CD4-positive, alpha-beta T cell (primary cell): ENCODE data around the gene LRPAP1. TPM values are rescaled to one million over a fixed set of nuclear protein-coding genes. Genes with fewer than 3 reads are reported as not detected.

Experiments used
- ATAC-seq: fragments of 200-7000 bp; cut with Tn5 transposase; one replicate; pipeline ENCODE4 v1.10.0; 2022; ENCODE audit warnings: mild to moderate bottlenecking; ENCODE audit not compliant: poor library complexity
- CTCF ChIA-PET: fragments of 350-600 bp; sonication (Branson Sonifier 250); formaldehyde crosslinking; loops from one replicate; lab custom pipeline; 2021; ENCODE audit warnings: antibody characterized with exemption, inconsistent platforms; lab: Charles Lee
- POLR2A ChIA-PET: fragments of 350-600 bp; sonication (Branson Sonifier 250); formaldehyde crosslinking; loops from one replicate; lab custom pipeline; 2021; ENCODE audit warnings: antibody characterized with exemption, inconsistent platforms; lab: Charles Lee
- DNase-seq, 14 experiments: peaks; one replicate each; pipeline ENCODE4 v3.0.0-alpha.2; 2013 to 2020; ENCODE audit warnings: mixed read lengths in 2 of 14
- H3K27ac ChIP-seq, 2 donors: one replicate each; pipeline versions ENCODE4 v1.5.1 to v1.7.0; 2013; ENCODE audit warnings: low read length in 2 of 2, low read depth in 1 of 2, mild to moderate bottlenecking in 1 of 2
- H3K27me3 ChIP-seq, 2 experiments: 1 replicate in 1 of 2; 2 replicates in 1 of 2; pipeline versions ENCODE4 v1.6.1 to v1.7.0; 2013; ENCODE audit warnings: low read length in 2 of 2, control low read depth in 1 of 2, mild to moderate bottlenecking in 1 of 2, moderate library complexity in 1 of 2; ENCODE audit not compliant: insufficient read depth in 2 of 2, control insufficient read depth in 1 of 2
- H3K36me3 ChIP-seq: one replicate; pipeline ENCODE4 v1.6.1; 2013; ENCODE audit warnings: low read length, control low read depth; ENCODE audit not compliant: insufficient read depth
- H3K4me1 ChIP-seq: one replicate; pipeline ENCODE4 v1.6.1; 2013; ENCODE audit warnings: low read length, control low read depth; ENCODE audit not compliant: insufficient read depth
- H3K4me3 ChIP-seq: one replicate; pipeline ENCODE4 v1.5.1; 2013; ENCODE audit warnings: mild to moderate bottlenecking, low read length, moderate library complexity
- H3K9me3 ChIP-seq, 2 experiments: 1 replicate in 1 of 2; 2 replicates in 1 of 2; pipeline versions ENCODE4 v1.6.1 to v1.7.0; 2013; ENCODE audit warnings: low read length in 2 of 2, mild to moderate bottlenecking in 2 of 2, control low read depth in 1 of 2, moderate library complexity in 1 of 2; ENCODE audit not compliant: control insufficient read depth in 1 of 2, insufficient read depth in 1 of 2
- H3K27ac Mint-ChIP-seq: one replicate; pipeline ENCODE4 v1.8.0; 2020; ENCODE audit warnings: mixed read lengths
- H3K27me3 Mint-ChIP-seq: one replicate; pipeline ENCODE4 v1.8.0; 2021; ENCODE audit warnings: mixed read lengths
- H3K36me3 Mint-ChIP-seq: one replicate; pipeline ENCODE4 v1.8.0; 2021; ENCODE audit warnings: low read depth, mixed read lengths
- H3K4me1 Mint-ChIP-seq: one replicate; pipeline ENCODE4 v1.8.0; 2021; ENCODE audit warnings: low read depth, mixed read lengths
- H3K4me3 Mint-ChIP-seq: one replicate; pipeline ENCODE4 v1.8.0; 2020; ENCODE audit warnings: mild to moderate bottlenecking, mixed read lengths
- H3K9me3 Mint-ChIP-seq: one replicate; pipeline ENCODE4 v1.8.0; 2020; ENCODE audit warnings: mixed read lengths
- intact Hi-C, 2 experiments: fragments of 100-400 bp; cut with DNase I in 1 of 2; cut with micrococcal nuclease in 1 of 2; formaldehyde crosslinking; loops; one replicate each; pipeline versions ENCODE4 v1.15.1 to v1.9.0; 2023 to 2025; cut with DNase I, micrococcal nuclease
- total RNA-seq, 174 experiments: library from RNA in 2 of 174; stranded (reverse) in 2 of 174; gene quantifications; one replicate each; pipeline ENCODE4 v1.2.3 and lab custom pipeline; 2021 to 2026
- TF ChIP-seq, protein P1 (sequence below): fragments of 200-600 bp; IDR thresholded peaks from one replicate; pipeline ENCODE4 v1.8.0; 2022; ENCODE audit warnings: antibody characterized with exemption, mild to moderate bottlenecking

Gene LRPAP1
- total RNA-seq, 2 experiments from 2014 or later = 84.2 to 88.0 TPM

DNA sequence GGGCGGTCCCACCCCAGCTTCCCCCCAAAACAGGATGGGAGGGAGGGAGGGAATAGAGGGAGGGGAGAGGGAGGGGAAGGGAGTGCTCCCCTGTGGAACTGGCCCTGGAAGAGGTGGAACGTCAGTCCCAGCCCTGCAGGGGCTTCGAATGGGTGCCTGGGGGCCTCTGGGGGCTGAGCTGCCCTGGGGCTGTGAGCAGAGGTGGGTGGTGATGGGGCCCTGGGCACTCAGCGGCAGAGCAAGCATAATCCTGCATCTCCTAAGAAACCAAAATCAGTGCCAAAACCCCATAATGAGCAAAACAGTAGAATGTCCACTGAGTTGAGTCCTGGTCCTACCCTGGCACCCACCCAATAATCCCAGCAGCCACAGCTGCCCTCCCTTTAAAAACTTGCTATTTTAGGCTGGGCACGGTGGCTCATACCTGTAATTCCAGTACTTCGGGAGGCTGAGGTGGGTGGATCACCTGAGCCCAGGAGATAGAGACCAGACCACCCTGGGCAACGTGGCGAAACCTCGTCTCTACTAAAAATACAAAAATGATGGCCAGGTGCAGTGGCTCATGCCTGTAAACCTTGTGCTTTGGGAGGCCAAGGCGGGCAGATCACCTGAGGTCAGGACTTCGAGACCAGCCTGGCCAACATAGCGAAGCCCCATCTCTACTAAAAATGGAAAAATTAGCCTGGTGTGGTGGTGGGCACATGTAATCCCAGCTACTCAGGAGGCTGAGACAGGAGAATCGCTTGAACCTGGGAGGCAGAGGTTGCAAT is 58.0 kb downstream of the LRPAP1 start:
- Mint-ChIP-seq H3K27me3 (no peaks in the 10 kb centered on the region), H3K4me3 (no peak overlapping the region), H3K9me3 (no peaks in the 10 kb centered on the region), H3K27ac (no peak overlapping the region), H3K4me1 (no peaks in the 10 kb centered on the region), H3K36me3 (no peaks in the 10 kb centered on the region)
- Histone ChIP-seq H3K27ac (no peak overlapping the region), H3K9me3 (peaks cover 0 to 9% of the 10 kb centered on the region in 2 experiments), H3K27me3 (peaks cover 0 to 6% of the 10 kb centered on the region in 2 experiments), H3K4me1 (no peaks in the 10 kb centered on the region), H3K4me3 (no peak overlapping the region), H3K36me3 (no peaks in the 10 kb centered on the region)
- CTCF ChIA-PET = no interaction called here
- intact Hi-C loops = no loop called here
- ATAC-seq (no peak), DNase-seq (no peak)
- POLR2A ChIA-PET = no interaction called here
- TF ChIP-seq, protein P1, sequence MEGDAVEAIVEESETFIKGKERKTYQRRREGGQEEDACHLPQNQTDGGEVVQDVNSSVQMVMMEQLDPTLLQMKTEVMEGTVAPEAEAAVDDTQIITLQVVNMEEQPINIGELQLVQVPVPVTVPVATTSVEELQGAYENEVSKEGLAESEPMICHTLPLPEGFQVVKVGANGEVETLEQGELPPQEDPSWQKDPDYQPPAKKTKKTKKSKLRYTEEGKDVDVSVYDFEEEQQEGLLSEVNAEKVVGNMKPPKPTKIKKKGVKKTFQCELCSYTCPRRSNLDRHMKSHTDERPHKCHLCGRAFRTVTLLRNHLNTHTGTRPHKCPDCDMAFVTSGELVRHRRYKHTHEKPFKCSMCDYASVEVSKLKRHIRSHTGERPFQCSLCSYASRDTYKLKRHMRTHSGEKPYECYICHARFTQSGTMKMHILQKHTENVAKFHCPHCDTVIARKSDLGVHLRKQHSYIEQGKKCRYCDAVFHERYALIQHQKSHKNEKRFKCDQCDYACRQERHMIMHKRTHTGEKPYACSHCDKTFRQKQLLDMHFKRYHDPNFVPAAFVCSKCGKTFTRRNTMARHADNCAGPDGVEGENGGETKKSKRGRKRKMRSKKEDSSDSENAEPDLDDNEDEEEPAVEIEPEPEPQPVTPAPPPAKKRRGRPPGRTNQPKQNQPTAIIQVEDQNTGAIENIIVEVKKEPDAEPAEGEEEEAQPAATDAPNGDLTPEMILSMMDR = no peak

DNA sequence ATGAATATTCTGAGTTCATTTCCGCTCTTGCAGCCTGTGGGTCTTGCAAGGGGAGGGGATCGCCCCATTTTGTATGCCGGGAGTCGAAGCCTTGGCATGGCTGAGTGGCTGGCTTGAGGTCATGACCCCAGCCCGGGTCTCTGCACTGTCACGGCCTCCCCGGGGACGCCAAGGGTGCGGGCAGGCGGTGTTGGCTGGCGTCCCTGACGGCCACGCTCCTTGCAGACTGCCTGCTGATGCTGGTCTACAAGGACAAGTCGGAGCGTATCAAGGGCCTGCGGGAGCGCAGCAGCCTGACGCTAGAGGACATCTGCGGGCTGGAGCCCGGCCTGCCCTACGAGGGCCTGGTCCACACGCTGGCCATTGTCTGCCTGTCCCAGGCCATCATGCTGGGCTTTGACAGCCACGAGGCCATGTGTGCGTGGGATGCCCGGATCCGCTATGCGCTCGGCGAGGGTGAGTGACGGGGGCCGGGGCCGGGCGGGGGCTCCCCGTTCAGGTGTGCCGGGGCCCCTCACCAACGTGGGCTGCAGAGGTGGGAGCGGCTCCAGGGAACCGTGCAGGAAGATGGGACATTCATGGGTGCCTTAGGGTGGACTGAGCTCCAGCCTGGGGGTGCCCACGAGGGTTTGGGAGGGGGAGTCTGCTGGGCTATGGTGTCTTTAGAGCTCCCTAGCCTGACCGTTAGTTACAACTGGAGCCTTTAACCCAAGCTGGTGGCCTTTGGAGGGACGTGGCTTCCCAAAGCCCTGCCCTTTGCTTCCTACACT is 58.9 kb downstream of the LRPAP1 start:
- DNase-seq (no peak), ATAC-seq (no peak)
- no peak overlapping the region for H3K4me3 Mint-ChIP-seq
- intact Hi-C loops = no loop called here
- peaks cover 0 to 6% of the 10 kb centered on the region in 2 experiments for H3K27me3 ChIP-seq
- peaks cover 0 to 10% of the 10 kb centered on the region in 2 experiments for H3K9me3 ChIP-seq
- H3K36me3 ChIP-seq = no peaks in the 10 kb centered on the region
- ChIA-PET CTCF (no interaction called here), POLR2A (no interaction called here)
- TF ChIP-seq, protein P1 = no peak
- H3K4me3 ChIP-seq = no peak overlapping the region
- no peaks in the 10 kb centered on the region for H3K4me1 ChIP-seq
- H3K27me3 Mint-ChIP-seq = no peaks in the 10 kb centered on the region
- H3K36me3 Mint-ChIP-seq = no peaks in the 10 kb centered on the region
- H3K27ac Mint-ChIP-seq = no peak overlapping the region
- no peaks in the 10 kb centered on the region for H3K9me3 Mint-ChIP-seq
- H3K27ac ChIP-seq = no peak overlapping the region
- H3K4me1 Mint-ChIP-seq = no peaks in the 10 kb centered on the region

DNA sequence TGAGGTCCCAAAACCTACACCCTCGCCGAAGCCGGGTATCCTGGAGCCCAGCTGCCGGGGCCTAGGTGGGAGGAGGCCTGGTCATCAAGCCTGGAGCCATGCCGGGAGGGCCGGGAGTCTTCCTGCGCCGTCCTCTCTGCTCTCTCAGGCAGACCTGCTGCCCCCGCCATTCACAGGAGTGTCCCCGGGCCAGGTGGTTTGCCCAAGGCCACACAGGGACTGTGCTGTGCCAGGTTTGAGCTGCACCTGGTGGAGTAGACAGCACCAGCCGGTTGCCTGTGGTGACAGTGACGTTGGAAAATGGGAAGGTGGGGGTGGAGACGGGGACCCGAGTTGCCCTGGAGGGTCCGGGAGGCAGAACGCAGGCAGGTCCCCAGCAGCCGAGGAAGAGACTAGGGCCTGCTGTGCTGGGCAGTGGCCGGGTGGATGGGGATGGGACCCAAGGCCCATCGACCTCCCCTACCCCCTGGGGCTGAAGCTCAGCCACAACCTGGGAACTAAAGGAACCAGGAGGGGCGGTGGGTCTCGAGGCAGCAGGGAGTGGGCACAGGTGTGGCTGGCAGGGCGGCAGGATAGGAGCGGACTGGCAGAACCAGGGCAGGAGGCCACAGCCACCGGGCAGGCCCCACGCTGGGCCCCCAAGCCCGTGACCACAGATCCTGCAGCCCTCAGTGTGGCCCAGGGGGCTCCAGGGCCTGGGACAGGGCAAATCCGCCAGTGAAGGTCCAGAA is 59.6 kb downstream of the LRPAP1 start:
- Histone ChIP-seq H3K27ac (no peak overlapping the region), H3K36me3 (no peaks in the 10 kb centered on the region), H3K4me1 (no peaks in the 10 kb centered on the region), H3K4me3 (no peak overlapping the region), H3K9me3 (peaks cover 0 to 5% of the 10 kb centered on the region in 2 experiments), H3K27me3 (peaks cover 0 to 6% of the 10 kb centered on the region in 2 experiments)
- H3K9me3 Mint-ChIP-seq = no peaks in the 10 kb centered on the region
- no peaks in the 10 kb centered on the region for H3K4me1 Mint-ChIP-seq
- TF ChIP-seq, protein P1 = no peak
- no peak overlapping the region for H3K27ac Mint-ChIP-seq
- POLR2A ChIA-PET = no interaction called here
- CTCF ChIA-PET = no interaction called here
- intact Hi-C loops = no loop called here
- no peaks in the 10 kb centered on the region for H3K27me3 Mint-ChIP-seq
- H3K4me3 Mint-ChIP-seq = no peak overlapping the region
- no peaks in the 10 kb centered on the region for H3K36me3 Mint-ChIP-seq
- no peak for ATAC-seq
- DNase-seq = no peak
